T47D (cell line): ENCODE results near the gene OLFM1.

Source experiments
- DNase-seq, 2 experiments: peaks; one replicate each; pipeline versions ENCODE4 v3.0.0 to v3.0.0-alpha.2; 2011 to 2012; ENCODE audit warnings: low read depth in 1 of 2, low spot score in 1 of 2
- JUND ChIP-seq: IDR thresholded peaks from 2 replicates; pipeline ENCODE4 v1.6.1; 2012; ENCODE audit warnings: low read depth
- in situ Hi-C: cut with HindIII; loops from 2 replicates; pipeline ENCODE4 v1.10.0; 2016; ENCODE audit warnings: low sequenced_read_pairs, low pct_unique_long_range_greater_than_20kb

The OLFM1 gene

DNA sequence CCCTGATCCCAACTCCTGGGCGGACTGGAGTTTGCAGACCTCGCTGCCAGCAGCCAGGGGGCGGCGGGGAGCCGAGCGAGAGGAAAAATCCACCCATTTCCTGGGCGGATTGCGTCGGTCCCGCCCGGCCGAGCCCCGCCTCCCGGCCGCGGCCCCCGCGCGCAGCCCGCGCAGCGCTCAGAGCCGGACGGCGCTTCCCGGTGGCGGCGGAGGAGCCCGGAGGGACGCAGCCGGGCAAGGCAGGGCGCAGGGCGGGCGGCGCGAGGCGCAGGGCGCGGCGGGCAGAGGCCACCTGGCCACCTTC is at the start of gene OLFM1:
Gene OLFM1, plus strand, starts transcription at position 180 of the 304 bp plus-strand sequence. CDS start 322 bp downstream, outside the sequence.
- in situ Hi-C loops, result loop anchor here (25.0 kb wide), 1 partner anchor 325 kb away; no protein-coding TSS in a partner anchor
- peak; percentile 92 to 94 for DNase-seq
- no peak for TF ChIP-seq JUND

- in situ Hi-C loops, result no loop called here
- no peak for DNase-seq
- TF ChIP-seq JUND, result no peak
These were observed 49.1 kb upstream of the OLFM1 start for GRCh38 chr9:135038331-135038730.

GRCh38 chr9:135038826-135039225 is 48.6 kb upstream of the OLFM1 start:
- DNase-seq, result no peak
- TF ChIP-seq JUND, result no peak
- in situ Hi-C loops, result no loop called here

DNA sequence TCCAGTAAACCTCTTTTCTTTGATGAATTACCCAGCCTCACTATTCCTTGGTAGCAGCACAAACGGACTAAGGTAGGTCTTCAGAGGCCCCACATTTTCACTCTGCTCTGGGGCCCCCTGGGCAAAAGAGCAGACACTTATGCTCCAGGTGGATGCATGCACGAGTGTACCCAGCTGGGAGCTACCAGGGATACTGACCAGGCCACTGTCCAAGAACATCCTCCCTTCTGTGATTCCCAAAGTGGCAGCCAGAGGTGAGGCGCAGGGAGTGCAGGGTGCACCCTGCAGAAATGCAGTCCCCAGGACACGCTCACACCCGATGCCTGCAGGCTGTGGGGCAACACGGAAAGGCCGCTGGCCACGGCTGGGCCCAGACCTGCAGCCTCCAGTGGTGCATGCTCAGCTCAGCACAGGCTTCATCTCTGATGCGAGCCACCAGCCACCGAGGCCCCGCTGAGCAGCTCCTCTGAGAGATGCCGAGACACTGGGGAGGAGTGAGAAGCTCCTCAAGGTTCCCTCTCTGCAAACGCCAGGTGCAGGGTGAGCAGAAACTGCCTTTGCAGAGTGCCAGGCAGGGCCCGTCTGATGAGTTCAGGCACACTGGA is 48.1 kb upstream of the OLFM1 start:
- in situ Hi-C loops, result no loop called here
- TF ChIP-seq JUND, result no peak

GRCh38 chr9:135039916-135040645 is 47.4 kb upstream of the OLFM1 start:
- TF ChIP-seq JUND, result no peak
- in situ Hi-C loops, result no loop called here
- DNase-seq, result no peak

More for the DNA sequence above, 48.1 kb upstream of the OLFM1 start:
- no peak for DNase-seq

DNA sequence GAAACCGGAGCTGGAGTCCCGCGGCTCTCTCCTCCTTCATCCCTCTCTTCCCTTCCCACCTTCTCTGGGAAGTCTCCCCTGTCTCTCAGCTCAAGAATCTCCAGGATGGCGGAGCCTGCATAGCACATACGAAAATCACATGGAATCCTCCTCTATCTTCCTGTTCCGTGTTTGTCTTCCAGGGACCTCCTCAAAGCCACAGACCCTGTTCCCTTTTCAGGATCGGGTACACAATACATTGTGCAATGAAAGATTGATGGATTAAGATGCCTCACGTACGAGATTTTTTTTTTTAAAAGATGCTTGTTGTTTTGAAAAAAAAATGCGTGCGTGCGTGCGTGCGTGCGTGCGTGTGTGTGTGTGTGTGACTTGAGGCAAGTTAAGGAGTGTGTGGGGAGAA is 46.6 kb upstream of the OLFM1 start:
- in situ Hi-C loops, result no loop called here
- no peak for TF ChIP-seq JUND

GRCh38 chr9:135043345-135043744 is 44.1 kb upstream of the OLFM1 start:
- TF ChIP-seq JUND, result no peak
- in situ Hi-C loops, result no loop called here
- no peak for DNase-seq

More for the DNA sequence above, 46.6 kb upstream of the OLFM1 start:
- no peak for DNase-seq

GRCh38 chr9:135045264-135045927 is 42.1 kb upstream of the OLFM1 start:
- no peak for TF ChIP-seq JUND
- no peak for DNase-seq
- in situ Hi-C loops, result no loop called here

DNA sequence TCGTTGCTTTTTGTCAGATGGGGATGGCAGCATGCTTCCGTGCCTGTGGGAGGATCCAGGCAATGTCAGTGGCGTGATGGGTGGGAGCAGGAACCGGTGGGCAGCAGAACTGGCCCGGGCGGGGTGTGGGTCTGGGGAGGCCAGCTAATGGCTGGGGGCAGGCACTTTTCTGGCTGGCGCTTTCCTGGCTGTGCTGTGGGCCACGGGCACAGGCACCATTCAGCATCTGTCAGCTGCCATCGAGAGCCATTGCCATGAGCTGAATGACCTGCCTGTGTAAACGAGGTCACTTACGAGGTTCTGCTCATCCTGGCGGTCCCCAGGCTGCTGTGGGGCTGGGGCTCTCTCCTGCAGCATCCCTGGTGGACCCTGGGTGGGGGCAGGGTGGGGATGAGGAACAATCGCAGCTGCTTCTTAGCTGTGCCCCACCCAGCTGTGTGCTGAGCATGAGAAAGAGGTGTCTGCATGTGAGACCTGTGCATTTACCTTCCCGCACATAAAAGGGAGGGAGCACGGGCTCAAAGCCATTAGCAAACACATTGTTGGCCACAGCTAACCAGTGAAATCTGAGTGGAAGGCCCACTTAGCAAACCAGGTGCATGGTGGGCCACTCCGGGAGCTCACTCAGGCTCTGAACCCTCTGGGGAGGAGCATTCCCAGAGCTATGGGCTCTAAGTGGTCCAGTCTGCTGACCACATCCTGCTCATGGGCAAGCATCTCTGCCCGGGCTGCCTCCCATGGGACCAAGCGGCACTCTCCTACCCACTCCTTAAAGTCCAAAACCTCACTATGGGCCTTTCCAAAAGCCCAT is 41.3 kb upstream of the OLFM1 start:
- in situ Hi-C loops, result no loop called here
- DNase-seq, result no peak
- TF ChIP-seq JUND, result no peak

DNA sequence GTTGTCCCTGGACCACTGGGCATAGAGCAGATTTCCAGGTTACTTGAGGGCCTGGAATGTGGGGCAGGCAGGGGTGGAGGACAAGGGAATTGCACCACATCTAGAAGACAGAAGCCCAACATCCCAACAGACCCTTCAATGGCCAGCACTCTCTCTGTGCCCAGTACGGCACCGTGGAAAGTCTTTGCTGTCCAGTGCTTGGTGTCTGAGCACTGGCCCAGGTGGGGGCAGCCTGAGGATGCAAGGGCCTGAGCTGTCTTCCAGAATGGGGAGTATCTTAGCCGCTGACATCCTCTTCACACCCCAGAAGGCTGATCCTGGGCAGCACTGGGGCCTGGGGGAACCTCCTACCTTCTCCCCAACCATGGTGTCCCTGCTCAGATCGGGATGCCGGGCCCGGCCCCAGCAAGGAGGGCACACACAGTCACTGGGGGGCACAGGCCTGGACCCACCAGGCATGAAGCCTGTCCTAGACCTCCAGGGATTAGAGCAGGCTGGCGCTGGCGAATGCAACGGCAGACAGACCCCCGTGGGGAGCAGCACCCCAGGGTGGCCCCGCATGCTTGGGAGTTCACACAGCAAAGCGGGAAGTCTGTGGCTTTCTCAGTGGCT is 40.6 kb upstream of the OLFM1 start:
- in situ Hi-C loops, result no loop called here

GRCh38 chr9:135047521-135047920 is 39.9 kb upstream of the OLFM1 start:
- DNase-seq, result no peak
- in situ Hi-C loops, result no loop called here
- TF ChIP-seq JUND, result no peak

More for the DNA sequence above, 40.6 kb upstream of the OLFM1 start:
- DNase-seq, result no peak
- no peak for TF ChIP-seq JUND
